SK-N-MC (cell line): ENCODE measurements around the gene COTL1.

Experiments
- EZH2 ChIP-seq: fragments of 200-600 bp; sonication (generic); IDR thresholded peaks from one replicate; pipeline ENCODE4 v1.6.1; 2017; ENCODE audit warnings: antibody characterized with exemption
- POLR2AphosphoS5 ChIP-seq: IDR thresholded peaks from 2 replicates; pipeline ENCODE4 v1.6.1; 2012; ENCODE audit warnings: mild to moderate bottlenecking, low read depth, low read length, borderline replicate concordance

GRCh38 chr16:84553873-84554399 is 63.9 kb downstream of the COTL1 start:
- no peak for TF ChIP-seq POLR2AphosphoS5
- TF ChIP-seq EZH2 = no peak
